CD4-positive, alpha-beta T cell (primary cell): ENCODE measurements around the gene PLD2. TPM values are rescaled to one million over a fixed set of nuclear protein-coding genes. Genes with fewer than 3 reads are reported as not detected.

Experiments used
- ATAC-seq: fragments of 200-7000 bp; cut with Tn5 transposase; one replicate; pipeline ENCODE4 v1.10.0; 2022; ENCODE audit warnings: mild to moderate bottlenecking; ENCODE audit not compliant: poor library complexity
- CTCF ChIA-PET: fragments of 350-600 bp; sonication (Branson Sonifier 250); formaldehyde crosslinking; loops from one replicate; lab custom pipeline; 2021; ENCODE audit warnings: antibody characterized with exemption, inconsistent platforms; lab: Charles Lee
- POLR2A ChIA-PET: fragments of 350-600 bp; sonication (Branson Sonifier 250); formaldehyde crosslinking; loops from one replicate; lab custom pipeline; 2021; ENCODE audit warnings: antibody characterized with exemption, inconsistent platforms; lab: Charles Lee
- DNase-seq, 14 experiments: peaks; one replicate each; pipeline ENCODE4 v3.0.0-alpha.2; 2013 to 2020; ENCODE audit warnings: mixed read lengths in 2 of 14
- H3K27ac ChIP-seq, 2 donors: one replicate each; pipeline versions ENCODE4 v1.5.1 to v1.7.0; 2013; ENCODE audit warnings: low read length in 2 of 2, low read depth in 1 of 2, mild to moderate bottlenecking in 1 of 2
- H3K27me3 ChIP-seq, 2 experiments: 1 replicate in 1 of 2; 2 replicates in 1 of 2; pipeline versions ENCODE4 v1.6.1 to v1.7.0; 2013; ENCODE audit warnings: low read length in 2 of 2, control low read depth in 1 of 2, mild to moderate bottlenecking in 1 of 2, moderate library complexity in 1 of 2; ENCODE audit not compliant: insufficient read depth in 2 of 2, control insufficient read depth in 1 of 2
- H3K36me3 ChIP-seq: one replicate; pipeline ENCODE4 v1.6.1; 2013; ENCODE audit warnings: low read length, control low read depth; ENCODE audit not compliant: insufficient read depth
- H3K4me1 ChIP-seq: one replicate; pipeline ENCODE4 v1.6.1; 2013; ENCODE audit warnings: low read length, control low read depth; ENCODE audit not compliant: insufficient read depth
- H3K4me3 ChIP-seq: one replicate; pipeline ENCODE4 v1.5.1; 2013; ENCODE audit warnings: mild to moderate bottlenecking, low read length, moderate library complexity
- H3K9me3 ChIP-seq, 2 experiments: 1 replicate in 1 of 2; 2 replicates in 1 of 2; pipeline versions ENCODE4 v1.6.1 to v1.7.0; 2013; ENCODE audit warnings: low read length in 2 of 2, mild to moderate bottlenecking in 2 of 2, control low read depth in 1 of 2, moderate library complexity in 1 of 2; ENCODE audit not compliant: control insufficient read depth in 1 of 2, insufficient read depth in 1 of 2
- H3K27ac Mint-ChIP-seq: one replicate; pipeline ENCODE4 v1.8.0; 2020; ENCODE audit warnings: mixed read lengths
- H3K27me3 Mint-ChIP-seq: one replicate; pipeline ENCODE4 v1.8.0; 2021; ENCODE audit warnings: mixed read lengths
- H3K36me3 Mint-ChIP-seq: one replicate; pipeline ENCODE4 v1.8.0; 2021; ENCODE audit warnings: low read depth, mixed read lengths
- H3K4me1 Mint-ChIP-seq: one replicate; pipeline ENCODE4 v1.8.0; 2021; ENCODE audit warnings: low read depth, mixed read lengths
- H3K4me3 Mint-ChIP-seq: one replicate; pipeline ENCODE4 v1.8.0; 2020; ENCODE audit warnings: mild to moderate bottlenecking, mixed read lengths
- H3K9me3 Mint-ChIP-seq: one replicate; pipeline ENCODE4 v1.8.0; 2020; ENCODE audit warnings: mixed read lengths
- CTCF ChIP-seq: fragments of 200-600 bp; IDR thresholded peaks from one replicate; pipeline ENCODE4 v1.8.0; 2022; ENCODE audit warnings: antibody characterized with exemption, mild to moderate bottlenecking
- intact Hi-C, 2 experiments: fragments of 100-400 bp; cut with DNase I in 1 of 2; cut with micrococcal nuclease in 1 of 2; formaldehyde crosslinking; loops; one replicate each; pipeline versions ENCODE4 v1.15.1 to v1.9.0; 2023 to 2025; cut with DNase I, micrococcal nuclease
- total RNA-seq, 174 experiments: library from RNA in 2 of 174; stranded (reverse) in 2 of 174; gene quantifications; one replicate each; pipeline ENCODE4 v1.2.3 and lab custom pipeline; 2021 to 2026

The PLD2 gene
- total RNA-seq, 2 experiments from 2014 or later = 10.2 to 10.7 TPM

DNA sequence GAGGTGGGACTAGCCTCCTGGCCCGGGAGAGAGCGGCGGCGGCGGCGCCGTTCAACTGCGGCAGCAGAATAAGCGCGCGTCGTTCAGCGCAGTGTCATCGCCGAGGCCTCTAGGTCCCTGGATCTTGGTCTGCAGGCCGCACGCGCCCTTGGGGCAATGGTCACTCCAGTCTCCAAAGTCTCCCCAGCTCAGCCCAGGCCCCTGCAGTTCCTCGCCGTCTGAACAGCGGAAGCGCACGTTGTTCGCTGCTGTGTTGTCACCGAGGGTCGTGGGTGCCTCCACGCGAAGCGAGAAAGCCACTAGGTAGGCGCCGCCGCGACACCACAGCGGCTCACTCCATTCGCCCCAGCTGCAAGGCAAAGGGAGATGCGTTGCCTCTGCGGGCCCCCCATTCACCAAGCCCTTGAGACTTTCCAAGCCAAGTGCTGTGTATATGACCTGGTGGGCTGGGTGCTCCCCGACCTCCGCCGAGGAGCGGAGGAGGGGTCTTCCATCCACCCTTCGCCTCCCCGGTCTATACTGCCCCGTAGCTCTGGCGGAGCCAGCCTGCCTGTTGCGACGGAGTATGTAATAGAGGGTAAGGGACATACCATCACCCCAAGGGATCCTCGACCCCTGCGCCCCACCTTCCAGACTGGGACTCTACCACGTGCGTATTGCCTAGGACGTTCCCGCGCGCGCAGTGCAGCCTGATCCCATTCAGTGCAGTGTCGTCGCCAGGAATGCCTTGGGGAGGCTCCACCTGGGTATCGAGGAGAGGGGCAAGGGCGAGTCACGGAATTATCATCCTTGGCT, 21.4 kb upstream of the PLD2 start:
- CTCF ChIA-PET = interaction anchor here (1.7 kb wide), 1 partner anchor 76 kb away, joined by 6 read pairs; the partner anchor contains the start of gene ARRB2
- POLR2A ChIA-PET = interaction anchor here (1.5 to 2.2 kb wide), 2 partner anchors 11 to 75 kb away, joined by 5 to 10 read pairs; partner anchors contain the start of genes ARRB2 and PSMB6

DNA sequence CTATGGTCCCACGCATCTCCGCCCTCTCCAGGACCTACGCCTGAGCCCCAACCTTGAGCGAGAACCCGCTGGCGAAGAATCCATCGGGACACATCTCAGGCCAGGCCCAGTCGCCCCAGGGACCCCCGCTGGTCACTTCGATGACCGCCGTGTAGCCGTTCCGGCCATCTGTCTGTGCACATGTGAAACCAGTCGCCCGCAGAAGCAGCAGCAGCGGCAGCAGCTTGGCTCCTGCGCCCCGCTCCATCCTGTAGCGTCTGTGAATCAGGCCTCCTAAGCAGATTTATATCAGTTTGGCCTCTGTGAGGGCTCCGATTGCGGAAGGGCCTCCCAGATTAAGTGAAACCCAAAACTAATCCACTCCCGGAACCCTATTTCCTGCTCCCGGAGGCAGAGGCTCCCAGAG, 20.8 kb upstream of the PLD2 start, which contains the start of gene VMO1:
VMO1 (minus strand) TSS at position 259 of the 406 bp plus-strand sequence; CDS start at position 247, 12 bp downstream.
- intact Hi-C loops = loop anchor here (2.0 to 5.0 kb wide), 3 partner anchors 54 to 116 kb away; partner anchors contain the start of genes CHRNE (in 1 of the 2) and MED11 (in 1 of the 2)
- peaks cover 38% of the 10 kb centered on the region for H3K4me1 ChIP-seq
- H3K27ac Mint-ChIP-seq = no peak within 1 kb of the TSS
- H3K4me3 Mint-ChIP-seq = peak within 1 kb of the TSS; percentile 55
- H3K27me3 Mint-ChIP-seq = peaks cover 70% of the 10 kb centered on the region
- no peaks in the 10 kb centered on the region for H3K36me3 ChIP-seq
- no peaks in the 10 kb centered on the region for H3K36me3 Mint-ChIP-seq
- ATAC-seq = no peak
- POLR2A ChIA-PET = interaction anchor here (2.2 kb wide), 1 partner anchor 10 kb away, joined by 10 read pairs; the partner anchor contains the start of gene PSMB6
- TF ChIP-seq CTCF = no peak
- no peak within 1 kb of the TSS for H3K4me3 ChIP-seq
- peaks cover 0 to 26% of the 10 kb centered on the region in 2 experiments for H3K9me3 ChIP-seq
- CTCF ChIA-PET = interaction anchor here (1.7 kb wide), 1 partner anchor 76 kb away, joined by 6 read pairs; the partner anchor contains the start of gene ARRB2
- no peak within 1 kb of the TSS for H3K27ac ChIP-seq
- peak in 2 of 14 experiments; percentile 27 to 30 for DNase-seq
- peaks cover 54 to 57% of the 10 kb centered on the region in 2 experiments for H3K27me3 ChIP-seq
- H3K4me1 Mint-ChIP-seq = peaks cover 24% of the 10 kb centered on the region
- no peaks in the 10 kb centered on the region for H3K9me3 Mint-ChIP-seq

More for the DNA sequence above, 21.4 kb upstream of the PLD2 start:
- H3K9me3 ChIP-seq = peaks cover 0 to 26% of the 10 kb centered on the region in 2 experiments
- H3K4me1 ChIP-seq = peaks cover 33% of the 10 kb centered on the region
- H3K27me3 ChIP-seq = peaks cover 58 to 59% of the 10 kb centered on the region in 2 experiments
- Mint-ChIP-seq H3K4me3 (peak overlapping the region; percentile 30), H3K9me3 (no peaks in the 10 kb centered on the region), H3K36me3 (no peaks in the 10 kb centered on the region), H3K27ac (no peak overlapping the region), H3K27me3 (peaks cover 70% of the 10 kb centered on the region), H3K4me1 (peaks cover 20% of the 10 kb centered on the region)
- no peak overlapping the region for H3K4me3 ChIP-seq
- DNase-seq (peak in 4 of 14 experiments; percentile 12 to 41 (median 26)), ATAC-seq (no peak)
- TF ChIP-seq CTCF = no peak
- intact Hi-C loops = loop anchor here (2.0 to 5.0 kb wide), 3 partner anchors 53 to 117 kb away; partner anchors contain the start of genes CHRNE (in 1 of the 2) and MED11 (in 1 of the 2)
- H3K27ac ChIP-seq = no peak overlapping the region
- no peaks in the 10 kb centered on the region for H3K36me3 ChIP-seq

- H3K9me3 ChIP-seq = peaks cover 0 to 26% of the 10 kb centered on the region in 2 experiments
- POLR2A ChIA-PET = interaction anchor here (2.2 kb wide), 1 partner anchor 10 kb away, joined by 10 read pairs; the partner anchor contains the start of gene PSMB6
- no peak for ATAC-seq
- no peak for DNase-seq
- TF ChIP-seq CTCF = no peak
- H3K4me1 ChIP-seq = peaks cover 38% of the 10 kb centered on the region
- H3K27ac Mint-ChIP-seq = no peak overlapping the region
- intact Hi-C loops = loop anchor here (2.0 to 5.0 kb wide), 3 partner anchors 54 to 116 kb away; partner anchors contain the start of genes CHRNE (in 1 of the 2) and MED11 (in 1 of the 2)
- peaks cover 54 to 57% of the 10 kb centered on the region in 2 experiments for H3K27me3 ChIP-seq
- no peaks in the 10 kb centered on the region for H3K9me3 Mint-ChIP-seq
- H3K36me3 Mint-ChIP-seq = no peaks in the 10 kb centered on the region
- H3K4me3 Mint-ChIP-seq = peak overlapping the region; percentile 55
- no peaks in the 10 kb centered on the region for H3K36me3 ChIP-seq
- peaks cover 70% of the 10 kb centered on the region for H3K27me3 Mint-ChIP-seq
- peaks cover 24% of the 10 kb centered on the region for H3K4me1 Mint-ChIP-seq
- no peak overlapping the region for H3K4me3 ChIP-seq
- CTCF ChIA-PET = interaction anchor here (1.4 to 1.7 kb wide), 2 partner anchors 77 to 114 kb away, joined by 3 to 6 read pairs; partner anchors contain the start of gene ARRB2
- no peak overlapping the region for H3K27ac ChIP-seq
Observed at GRCh38 chr17:4786516-4786915, 20.4 kb upstream of the PLD2 start.
